RPMI8226 (cell line): ENCODE data around the gene DLX3.

ENCODE experiments used
- DNase-seq: peaks from one replicate; pipeline ENCODE4 v3.0.0-alpha.2; 2015

Gene DLX3

GRCh38 chr17:49952912-49953497 is 42.0 kb downstream of the DLX3 start:
- no peak for DNase-seq

GRCh38 chr17:49952209-49952911 is 42.7 kb downstream of the DLX3 start:
- peak; percentile 87 for DNase-seq

GRCh38 chr17:49951362-49952082 is 43.5 kb downstream of the DLX3 start:
- DNase-seq, result no peak

GRCh38 chr17:49949634-49950033 is 45.4 kb downstream of the DLX3 start:
- DNase-seq, result no peak

GRCh38 chr17:49946964-49947584 is 48.0 kb downstream of the DLX3 start:
- no peak for DNase-seq

GRCh38 chr17:49946208-49946607 is 48.8 kb downstream of the DLX3 start:
- DNase-seq, result no peak

GRCh38 chr17:49944273-49944870 is 50.7 kb downstream of the DLX3 start:
- DNase-seq, result no peak

GRCh38 chr17:49942947-49943346 is 52.1 kb downstream of the DLX3 start:
- no peak for DNase-seq

- no peak for DNase-seq
Measured at GRCh38 chr17:49941427-49941826, 53.6 kb downstream of the DLX3 start.
